Keratinocyte (primary cell): ENCODE results near the gene TCP11. TPM values are rescaled to one million over a fixed set of nuclear protein-coding genes. Genes with fewer than 3 reads are reported as not detected.

ENCODE experiments used
- DNase-seq: peaks from one replicate; pipeline ENCODE4 v3.0.0-alpha.2; 2011; ENCODE audit warnings: low read depth, missing footprints, low spot score
- FAIRE-seq: peaks from 2 replicates; lab custom pipeline; 2011; peaks lifted over from hg19 to GRCh38; lab: Jason Lieb, UNC
- H2AFZ ChIP-seq: 2 replicates; pipeline ENCODE4 v1.6.0; 2012; ENCODE audit warnings: low read length, control low read depth, inconsistent platforms; ENCODE audit not compliant: control insufficient read depth
- H3K27ac ChIP-seq: 2 replicates; pipeline ENCODE4 v1.5.1; 2011; ENCODE audit warnings: low read length; ENCODE audit not compliant: control insufficient read depth, insufficient read depth
- H3K27me3 ChIP-seq: 3 replicates; pipeline ENCODE4 v1.6.0; 2011; ENCODE audit warnings: low read length; ENCODE audit not compliant: control insufficient read depth, insufficient read depth; ENCODE audit errors: extremely low read depth
- H3K36me3 ChIP-seq, 2 experiments: 2 replicates in 1 of 2; 3 replicates in 1 of 2; pipeline ENCODE4 v1.5.1; 2011; ENCODE audit warnings: low read length in 2 of 2, mild to moderate bottlenecking in 1 of 2; ENCODE audit not compliant: control insufficient read depth in 2 of 2, insufficient read depth in 2 of 2; ENCODE audit errors: extremely low read depth in 1 of 2
- H3K4me1 ChIP-seq: 3 replicates; pipeline ENCODE4 v1.5.1; 2011; ENCODE audit warnings: low read length; ENCODE audit not compliant: control insufficient read depth, insufficient read depth; ENCODE audit errors: extremely low read depth
- H3K4me2 ChIP-seq: 3 replicates; pipeline ENCODE4 v1.6.0; 2011; ENCODE audit warnings: low read depth, low read length; ENCODE audit not compliant: control insufficient read depth, insufficient read depth; ENCODE audit errors: extremely low read depth
- H3K4me3 ChIP-seq, 3 experiments: fragments of 200-600 bp in 1 of 3; sonication (generic) in 1 of 3; 2 replicates in 2 of 3; 3 replicates in 1 of 3; pipeline ENCODE4 v1.5.1; 2011 to 2016; ENCODE audit warnings: low read length in 3 of 3, mild to moderate bottlenecking in 3 of 3, control low read depth in 2 of 3, inconsistent platforms in 1 of 3, low read depth in 1 of 3, mixed read lengths in 1 of 3, mixed run types in 1 of 3, moderate library complexity in 1 of 3; ENCODE audit not compliant: control insufficient read depth in 2 of 3, insufficient read depth in 2 of 3; ENCODE audit errors: extremely low read depth in 1 of 3
- H3K79me2 ChIP-seq: 2 replicates; pipeline ENCODE4 v1.6.0; 2012; ENCODE audit warnings: low read length; ENCODE audit not compliant: control insufficient read depth, insufficient read depth
- H3K9ac ChIP-seq: 3 replicates; pipeline ENCODE4 v1.6.0; 2011; ENCODE audit warnings: low read length; ENCODE audit not compliant: control insufficient read depth, insufficient read depth; ENCODE audit errors: extremely low read depth
- H3K9me1 ChIP-seq: 3 replicates; pipeline ENCODE4 v1.6.0; 2011; ENCODE audit warnings: low read length; ENCODE audit not compliant: control insufficient read depth, insufficient read depth; ENCODE audit errors: extremely low read depth
- H3K9me3 ChIP-seq: 2 replicates; pipeline ENCODE4 v1.5.1; 2012; ENCODE audit warnings: low read depth, low read length; ENCODE audit not compliant: control insufficient read depth
- H4K20me1 ChIP-seq: 3 replicates; pipeline ENCODE4 v1.6.0; 2011; ENCODE audit warnings: low read length; ENCODE audit not compliant: control insufficient read depth, insufficient read depth; ENCODE audit errors: extremely low read depth
- EZH2 ChIP-seq: IDR thresholded peaks from one replicate; pipeline ENCODE4 v1.6.1; 2012; ENCODE audit warnings: inconsistent platforms, mild to moderate bottlenecking, low read length, moderate library complexity
- dilution Hi-C: fragments of 300-500 bp; cut with MboI; formaldehyde crosslinking; loops from one replicate; pipeline ENCODE4 v1.7.0; 2020; ENCODE audit warnings: low sequenced_read_pairs; ENCODE audit not compliant: extremely low pct_ligation_motif_present
- polyA plus RNA-seq, 5 experiments: library from polyadenylated mRNA; depleted of rRNA in 3 of 5; stranded (reverse) in 3 of 5; stranded (forward) in 1 of 5; unstranded in 1 of 5; fragments of >200 nt; gene quantifications; 1 replicate in 1 of 5; 2 replicates in 3 of 5; 3 replicates in 1 of 5; pipeline versions ENCODE4 v1.2.1 to v1.2.3, GENCODE V29; 2011 to 2012; ENCODE audit warnings: missing spikeins in 2 of 5, low read depth in 1 of 5, low replicate concordance in 1 of 5
- TF ChIP-seq, protein P1 (sequence below), 3 experiments: IDR thresholded peaks in 1 of 3; conservative IDR thresholded peaks in 1 of 3; optimal IDR thresholded peaks in 1 of 3; 2 replicates in 2 of 3; 3 replicates in 1 of 3; pipeline versions ENCODE3 to v1.5.1; 2011; ENCODE audit warnings: low read length in 3 of 3, mild to moderate bottlenecking in 3 of 3, moderate library complexity in 2 of 3, control low read depth in 1 of 3, inconsistent platforms in 1 of 3; ENCODE audit not compliant: insufficient read depth in 2 of 3; ENCODE audit errors: extremely low read depth in 1 of 3

Gene TCP11
- polyA plus RNA-seq, 1 donor (not counting 4 experiments of a cell fraction or from before 2014, with no cell fraction given): not detected

DNA sequence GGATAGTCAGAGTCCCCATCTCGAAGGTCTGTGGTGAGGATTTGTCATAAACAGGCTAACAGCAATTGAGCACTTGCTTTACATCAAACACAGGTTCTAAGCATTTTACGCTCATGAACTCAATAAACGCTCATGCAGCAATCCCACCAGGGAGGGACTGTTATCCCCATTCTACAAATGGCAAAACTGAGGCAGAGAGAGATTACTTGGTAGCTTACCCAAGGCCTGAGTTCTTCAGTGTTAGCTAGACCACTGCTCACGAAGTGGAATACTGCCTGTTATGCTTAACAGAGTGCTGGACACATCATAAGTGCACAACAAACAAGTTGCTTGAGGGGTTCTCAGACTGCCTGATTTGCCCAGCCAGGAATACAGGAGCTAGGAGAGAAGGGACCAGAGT lies 23.7 kb upstream of the TCP11 start:
- DNase-seq: no peak
- H3K9me1 ChIP-seq: no peaks in the 10 kb centered on the region
- no peaks in the 10 kb centered on the region for H4K20me1 ChIP-seq
- no peaks in the 10 kb centered on the region for H3K79me2 ChIP-seq
- no peak overlapping the region for H2AFZ ChIP-seq
- H3K4me3 ChIP-seq: no peak overlapping the region
- no peak for FAIRE-seq
- H3K9ac ChIP-seq: no peak overlapping the region
- no peak for TF ChIP-seq EZH2
- H3K27ac ChIP-seq: no peak overlapping the region
- peaks cover 2% of the 10 kb centered on the region for H3K9me3 ChIP-seq
- H3K36me3 ChIP-seq: no peaks in the 10 kb centered on the region
- H3K4me2 ChIP-seq: no peak overlapping the region
- peaks cover 17% of the 10 kb centered on the region for H3K4me1 ChIP-seq
- H3K27me3 ChIP-seq: no peaks in the 10 kb centered on the region
- dilution Hi-C loops: no loop called here

DNA sequence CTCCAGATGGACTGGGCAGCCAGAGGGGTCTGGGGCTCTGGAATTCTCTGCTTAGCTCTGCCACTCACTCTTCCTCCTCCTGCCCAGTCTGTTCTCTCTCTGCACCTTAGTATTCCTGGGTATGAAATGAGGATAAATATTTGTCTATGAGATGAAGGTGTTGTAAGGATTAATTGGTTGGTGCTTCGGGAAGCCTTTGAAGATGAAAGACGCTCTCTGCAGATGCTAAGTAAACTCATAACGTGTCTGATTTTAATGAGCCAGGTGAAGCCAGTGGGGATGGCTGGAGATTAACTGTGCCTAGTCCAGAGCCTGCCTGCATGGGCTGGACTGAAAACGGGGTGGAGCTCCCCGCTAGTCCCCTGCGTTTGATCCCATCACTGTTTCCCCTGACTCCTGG lies 23.1 kb upstream of the TCP11 start:
- Histone ChIP-seq H3K4me3 (no peak overlapping the region), H3K9ac (no peak overlapping the region), H3K4me2 (no peak overlapping the region), H3K36me3 (no peaks in the 10 kb centered on the region), H3K4me1 (peaks cover 17% of the 10 kb centered on the region), H2AFZ (no peak overlapping the region), H4K20me1 (no peaks in the 10 kb centered on the region), H3K27ac (no peak overlapping the region), H3K9me1 (no peaks in the 10 kb centered on the region), H3K9me3 (no peaks in the 10 kb centered on the region), H3K79me2 (no peaks in the 10 kb centered on the region), H3K27me3 (no peaks in the 10 kb centered on the region)
- dilution Hi-C loops: no loop called here
- no peak for DNase-seq
- TF ChIP-seq, protein P1, sequence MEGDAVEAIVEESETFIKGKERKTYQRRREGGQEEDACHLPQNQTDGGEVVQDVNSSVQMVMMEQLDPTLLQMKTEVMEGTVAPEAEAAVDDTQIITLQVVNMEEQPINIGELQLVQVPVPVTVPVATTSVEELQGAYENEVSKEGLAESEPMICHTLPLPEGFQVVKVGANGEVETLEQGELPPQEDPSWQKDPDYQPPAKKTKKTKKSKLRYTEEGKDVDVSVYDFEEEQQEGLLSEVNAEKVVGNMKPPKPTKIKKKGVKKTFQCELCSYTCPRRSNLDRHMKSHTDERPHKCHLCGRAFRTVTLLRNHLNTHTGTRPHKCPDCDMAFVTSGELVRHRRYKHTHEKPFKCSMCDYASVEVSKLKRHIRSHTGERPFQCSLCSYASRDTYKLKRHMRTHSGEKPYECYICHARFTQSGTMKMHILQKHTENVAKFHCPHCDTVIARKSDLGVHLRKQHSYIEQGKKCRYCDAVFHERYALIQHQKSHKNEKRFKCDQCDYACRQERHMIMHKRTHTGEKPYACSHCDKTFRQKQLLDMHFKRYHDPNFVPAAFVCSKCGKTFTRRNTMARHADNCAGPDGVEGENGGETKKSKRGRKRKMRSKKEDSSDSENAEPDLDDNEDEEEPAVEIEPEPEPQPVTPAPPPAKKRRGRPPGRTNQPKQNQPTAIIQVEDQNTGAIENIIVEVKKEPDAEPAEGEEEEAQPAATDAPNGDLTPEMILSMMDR (optimal IDR thresholded peaks at IDR 0.05 in 1 of 3, IDR thresholded peaks at IDR 0.05 in 1 of 3, conservative IDR thresholded peaks at IDR 0.05 in 1 of 3; ENCODE audit: extremely low read depth in 1 of 3, insufficient read depth in 2 of 3, low read length in 3 of 3): no peak
- no peak for TF ChIP-seq EZH2
- FAIRE-seq: no peak

DNA sequence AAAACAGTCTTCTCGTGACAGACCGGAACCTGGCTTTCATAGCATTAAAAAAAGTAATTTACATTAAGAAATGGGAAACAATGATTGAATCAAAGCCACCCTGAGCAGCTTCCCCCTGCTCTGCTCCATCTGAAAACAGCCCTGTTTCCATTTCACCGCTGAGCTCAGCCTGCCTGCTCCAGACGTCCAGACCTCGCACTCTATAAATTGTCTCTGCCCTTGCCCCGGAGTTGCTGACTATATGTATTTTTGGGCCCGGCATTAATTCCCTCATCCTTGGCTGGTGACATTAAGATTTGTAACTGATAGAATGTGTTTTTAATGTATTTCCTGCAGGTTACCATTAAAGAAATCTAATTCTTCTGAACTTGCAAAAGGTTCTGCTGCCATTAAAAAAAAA lies 22.7 kb upstream of the TCP11 start:
- Histone ChIP-seq H3K4me1 (peaks cover 17% of the 10 kb centered on the region), H3K27me3 (no peaks in the 10 kb centered on the region), H3K27ac (no peak overlapping the region), H3K9ac (no peak overlapping the region), H3K79me2 (no peaks in the 10 kb centered on the region), H4K20me1 (no peaks in the 10 kb centered on the region), H3K4me2 (no peak overlapping the region), H3K9me1 (no peaks in the 10 kb centered on the region), H3K36me3 (no peaks in the 10 kb centered on the region), H3K9me3 (no peaks in the 10 kb centered on the region), H2AFZ (no peak overlapping the region), H3K4me3 (no peak overlapping the region)
- FAIRE-seq: no peak
- DNase-seq: no peak
- dilution Hi-C loops: no loop called here
- TF ChIP-seq EZH2: no peak
- TF ChIP-seq, protein P1 (optimal IDR thresholded peaks at IDR 0.05 in 1 of 3, IDR thresholded peaks at IDR 0.05 in 1 of 3, conservative IDR thresholded peaks at IDR 0.05 in 1 of 3; ENCODE audit: extremely low read depth in 1 of 3, insufficient read depth in 2 of 3, low read length in 3 of 3): no peak
